Anterior cingulate cortex (tissue), 58 donors: Measurements from ENCODE around the gene DTX3L.
A peak's percentile ranks its signal among the peaks of the same experiment; 100 is the strongest.
"Not testable (repeated sequence)": the region's sequence is repeated elsewhere in the genome, so short reads cannot be mapped to it uniquely, and the experiment has no call there.

Experiments used
- DNase-seq, 58 donors: peaks; one replicate each; lab custom pipeline; 2025; lab: John Stamatoyannopoulos, UW

DTX3L gene

GRCh38 chr3:122560680-122561079, 3.5 kb upstream of the DTX3L start:
- peak in 3 of 58 donors; percentile 0 to 24 (median 3) for DNase-seq

GRCh38 chr3:122562923-122563716, 1.0 kb upstream of the DTX3L start:
- DNase-seq = no peak

GRCh38 chr3:122563717-122564025, 467 bp upstream of the DTX3L start:
- DNase-seq = peak in 1 of 58 donors; percentile 7

GRCh38 chr3:122568131-122568530, 4.0 kb downstream of the DTX3L start:
- DNase-seq = not testable (repeated sequence)

GRCh38 chr3:122568755-122569154, 4.6 kb downstream of the DTX3L start:
- DNase-seq = no peak

- no peak for DNase-seq
Observed at GRCh38 chr3:122572940-122573412, 8.8 kb downstream of the DTX3L start.

GRCh38 chr3:122576174-122576940, 12.2 kb downstream of the DTX3L start:
- no peak for DNase-seq

GRCh38 chr3:122577409-122578031, 13.4 kb downstream of the DTX3L start, which contains the start of gene PARP15:
Gene PARP15 (plus strand): TSS chr3:122577650. CDS start chr3:122577668, 18 bp downstream.
- DNase-seq = no peak

GRCh38 chr3:122578069-122578740, 14.1 kb downstream of the DTX3L start:
- no peak for DNase-seq

- DNase-seq = no peak
Observed at GRCh38 chr3:122580470-122580869, 16.3 kb downstream of the DTX3L start.

- no peak for DNase-seq
Observed at GRCh38 chr3:122581622-122582021, 17.5 kb downstream of the DTX3L start.

- no peak for DNase-seq
Observed at GRCh38 chr3:122582390-122582789, 18.3 kb downstream of the DTX3L start.

- DNase-seq = no peak
Observed at GRCh38 chr3:122586098-122586497, 22.0 kb downstream of the DTX3L start.

- no peak for DNase-seq
Observed at GRCh38 chr3:122586773-122587485, 22.8 kb downstream of the DTX3L start.

- no peak for DNase-seq
Observed at GRCh38 chr3:122587572-122587971, 23.4 kb downstream of the DTX3L start.

GRCh38 chr3:122589297-122589696, 25.2 kb downstream of the DTX3L start:
- DNase-seq = no peak

- DNase-seq = no peak
Observed at GRCh38 chr3:122590610-122591009, 26.5 kb downstream of the DTX3L start.

GRCh38 chr3:122594025-122594424, 29.9 kb downstream of the DTX3L start:
- no peak for DNase-seq

GRCh38 chr3:122598151-122598550, 34.0 kb downstream of the DTX3L start:
- DNase-seq = no peak

GRCh38 chr3:122598556-122598955, 34.4 kb downstream of the DTX3L start:
- no peak for DNase-seq
